RWPE1 (cell line): ENCODE measurements around the gene TOP3B.

Source experiments
- CTCF ChIA-PET: fragments of 350-600 bp; sonication (Branson Sonifier 250); formaldehyde crosslinking; extraction: SDS; loops from one replicate; lab custom pipeline; 2021; lab: Yijun Ruan, JAX
- POLR2A ChIA-PET: fragments of 400-600 bp; formaldehyde crosslinking; extraction: SDS; loops from one replicate; lab custom pipeline; 2020; ENCODE audit warnings: antibody characterized with exemption; ENCODE audit not compliant: low non-redundant PET; lab: Yijun Ruan, JAX
- DNase-seq: peaks from one replicate; pipeline ENCODE4 v3.0.0; 2012; ENCODE audit warnings: low spot score
- H3K27ac ChIP-seq: fragments of 450-650 bp; 2 replicates; pipeline ENCODE4 v1.5.1; 2017
- CTCF ChIP-seq: fragments of 450-650 bp; conservative IDR thresholded peaks from 2 replicates; pipeline ENCODE4 v1.5.1; 2017; ENCODE audit warnings: low read depth, mild to moderate bottlenecking

TOP3B gene

GRCh38 chr22:21932347-21932746 is 50.2 kb downstream of the TOP3B start:
- ChIA-PET POLR2A (no interaction called here), CTCF (no interaction called here)

GRCh38 chr22:21931056-21931455 is 51.5 kb downstream of the TOP3B start:
- TF ChIP-seq CTCF = no peak
- POLR2A ChIA-PET = no interaction called here
- CTCF ChIA-PET = interaction anchor here (1.2 kb wide), 1 partner anchor 41 kb away, joined by 4 read pairs; no protein-coding TSS in a partner anchor
- DNase-seq = no peak
- no peak overlapping the region for H3K27ac ChIP-seq

More at GRCh38 chr22:21932347-21932746, 50.2 kb downstream of the TOP3B start:
- DNase-seq = no peak
- no peak overlapping the region for H3K27ac ChIP-seq
- TF ChIP-seq CTCF = no peak

DNA sequence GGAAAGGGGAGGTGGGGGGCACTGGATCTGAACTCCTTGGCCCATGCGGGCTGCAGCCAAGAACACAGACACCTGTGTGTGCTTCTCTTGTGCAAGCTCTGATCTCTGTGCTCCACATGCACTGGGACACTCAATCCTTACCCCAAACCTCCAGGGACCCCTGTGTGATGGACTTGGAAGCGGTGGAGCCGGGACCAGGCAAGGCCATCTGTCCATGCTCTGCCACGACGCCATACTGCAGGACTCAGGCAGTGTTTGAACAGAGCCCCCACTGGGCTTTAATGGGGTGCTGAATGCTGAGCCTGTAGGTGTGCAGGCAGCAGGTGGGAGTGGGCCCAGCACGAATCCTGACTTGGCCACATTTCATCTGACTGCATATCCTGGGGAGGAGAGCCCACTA is 53.3 kb downstream of the TOP3B start:
- DNase-seq = no peak
- CTCF ChIA-PET = no interaction called here
- no peak for TF ChIP-seq CTCF
- POLR2A ChIA-PET = no interaction called here
- H3K27ac ChIP-seq = no peak overlapping the region

GRCh38 chr22:21928048-21928447 is 54.5 kb downstream of the TOP3B start:
- ChIA-PET POLR2A (no interaction called here), CTCF (no interaction called here)
- DNase-seq = no peak

GRCh38 chr22:21927174-21927823 is 55.3 kb downstream of the TOP3B start:
- DNase-seq = no peak
- no peak for TF ChIP-seq CTCF
- H3K27ac ChIP-seq = no peak overlapping the region; the same call in 1 of the 2 replicates
- CTCF ChIA-PET = no interaction called here
- POLR2A ChIA-PET = no interaction called here

More at GRCh38 chr22:21928048-21928447, 54.5 kb downstream of the TOP3B start:
- H3K27ac ChIP-seq = no peak overlapping the region
- TF ChIP-seq CTCF = no peak

GRCh38 chr22:21926728-21927127 is 55.9 kb downstream of the TOP3B start:
- ChIA-PET POLR2A (no interaction called here), CTCF (no interaction called here)
- no peak for DNase-seq
- no peak for TF ChIP-seq CTCF
- no peak overlapping the region; the same call in 1 of the 2 replicates for H3K27ac ChIP-seq
